NCI-H82 (cell line): ENCODE measurements around the gene GSTA5.
"Not testable (repeated sequence)": the region's sequence is repeated elsewhere in the genome, so short reads cannot be mapped to it uniquely, and the experiment has no call there.

Source experiments
- DNase-seq: peaks from one replicate; lab custom pipeline; 2025; lab: John Stamatoyannopoulos, UW

GSTA5 gene

GRCh38 chr6:52834481-52834880 is 6.1 kb downstream of the GSTA5 start:
- DNase-seq = no peak

GRCh38 chr6:52830869-52831268 is 9.7 kb downstream of the GSTA5 start:
- DNase-seq = not testable (repeated sequence)

- no peak for DNase-seq
Measured at GRCh38 chr6:52829046-52829817, 11.4 kb downstream of the GSTA5 start.

GRCh38 chr6:52828621-52829020 is 12.0 kb downstream of the GSTA5 start:
- DNase-seq = not testable (repeated sequence)

GRCh38 chr6:52827073-52827783 is 13.4 kb downstream of the GSTA5 start:
- not testable (repeated sequence) for DNase-seq

- DNase-seq = no peak
Measured at GRCh38 chr6:52826513-52826912, 14.1 kb downstream of the GSTA5 start.

- DNase-seq = not testable (repeated sequence)
Measured at GRCh38 chr6:52825900-52826459, 14.6 kb downstream of the GSTA5 start.

- not testable (repeated sequence) for DNase-seq
Measured at GRCh38 chr6:52825270-52825793, 15.3 kb downstream of the GSTA5 start.

- DNase-seq = no peak
Measured at GRCh38 chr6:52821842-52822241, 18.8 kb downstream of the GSTA5 start.

GRCh38 chr6:52820198-52820597 is 20.4 kb downstream of the GSTA5 start:
- DNase-seq = no peak

GRCh38 chr6:52815167-52816092 is 25.2 kb downstream of the GSTA5 start:
- DNase-seq = peak; percentile 82

GRCh38 chr6:52814545-52814944 is 26.1 kb downstream of the GSTA5 start:
- not testable (repeated sequence) for DNase-seq

- DNase-seq = peak; percentile 41
Measured at GRCh38 chr6:52809777-52810176, 30.8 kb downstream of the GSTA5 start.

GRCh38 chr6:52808660-52809059 is 32.0 kb downstream of the GSTA5 start:
- DNase-seq = no peak

GRCh38 chr6:52803668-52804255 is 36.9 kb downstream of the GSTA5 start, which contains the start of gene GSTA1:
Gene GSTA1, minus strand, starts transcription at chr6:52803816. Its CDS starts 4,549 bp downstream, at chr6:52799267.
- DNase-seq = not testable (repeated sequence)

- DNase-seq = no peak
Measured at GRCh38 chr6:52802806-52803205, 37.8 kb downstream of the GSTA5 start.

- no peak for DNase-seq
Measured at GRCh38 chr6:52801188-52801841, 39.3 kb downstream of the GSTA5 start.

- DNase-seq = not testable (repeated sequence)
Measured at GRCh38 chr6:52799272-52799671, 41.3 kb downstream of the GSTA5 start.

GRCh38 chr6:52794366-52794765 is 46.2 kb downstream of the GSTA5 start:
- not testable (repeated sequence) for DNase-seq

GRCh38 chr6:52790861-52791260 is 49.8 kb downstream of the GSTA5 start:
- DNase-seq = no peak

- not testable (repeated sequence) for DNase-seq
Measured at GRCh38 chr6:52789658-52790057, 51.0 kb downstream of the GSTA5 start.
